Endothelial cell of umbilical vein (primary cell): ENCODE results near the gene P2RX2. TPM values are rescaled to one million over a fixed set of nuclear protein-coding genes. Genes with fewer than 3 reads are reported as not detected.

Source experiments
- BruUV-seq: library from RNA; stranded (reverse); fragments of 400-500 nt; replicated peaks from 2 replicates; lab custom pipeline; 2021; lab: Mats Ljungman, UMichigan
- CTCF ChIA-PET: fragments of 300-600, 350-600 bp; sonication (Branson Sonifier 250); formaldehyde crosslinking; loops from one replicate; lab custom pipeline; 2021; ENCODE audit warnings: antibody characterized with exemption, inconsistent platforms; lab: Charles Lee
- POLR2A ChIA-PET: fragments of 300-600, 350-600 bp; sonication (Branson Sonifier 250); formaldehyde crosslinking; loops from one replicate; lab custom pipeline; 2021; ENCODE audit warnings: antibody characterized with exemption, inconsistent platforms; lab: Charles Lee
- DNase-seq: peaks from one replicate; pipeline ENCODE4 v3.0.0-alpha.2; 2011; ENCODE audit warnings: low read depth, low spot score
- FAIRE-seq: peaks from 2 replicates; lab custom pipeline; 2011; peaks lifted over from hg19 to GRCh38; lab: Jason Lieb, UNC
- H2AFZ ChIP-seq: 2 replicates; pipeline ENCODE4 v1.6.0; 2012; ENCODE audit warnings: low read depth, low read length, control low read depth, inconsistent platforms
- H3K27ac ChIP-seq: 2 replicates; pipeline ENCODE4 v1.5.1; 2011; ENCODE audit warnings: low read depth, mild to moderate bottlenecking, control low read depth, low read length, moderate library complexity; ENCODE audit not compliant: insufficient read depth
- H3K27me3 ChIP-seq, 2 experiments: 2 replicates each; pipeline versions ENCODE4 v1.6.0 to v1.6.1; 2011; ENCODE audit warnings: low read length in 2 of 2, mixed read lengths in 1 of 2; ENCODE audit not compliant: control insufficient read depth in 2 of 2, insufficient read depth in 2 of 2
- H3K36me3 ChIP-seq, 2 experiments: 2 replicates in 1 of 2; 3 replicates in 1 of 2; pipeline ENCODE4 v1.5.1; 2011; ENCODE audit warnings: low read length in 2 of 2, mild to moderate bottlenecking in 1 of 2, moderate library complexity in 1 of 2; ENCODE audit not compliant: control insufficient read depth in 2 of 2, insufficient read depth in 2 of 2; ENCODE audit errors: extremely low read depth in 1 of 2
- H3K4me1 ChIP-seq: 3 replicates; pipeline ENCODE4 v1.5.1; 2011; ENCODE audit warnings: mild to moderate bottlenecking, low read length; ENCODE audit not compliant: control insufficient read depth, insufficient read depth; ENCODE audit errors: extremely low read depth
- H3K4me2 ChIP-seq: 2 replicates; pipeline ENCODE4 v1.6.1; 2011; ENCODE audit warnings: low read length, control low read depth, mixed read lengths; ENCODE audit not compliant: insufficient read depth
- H3K4me3 ChIP-seq, 3 experiments: fragments of 200-600 bp in 1 of 3; sonication (generic), shearing (Covaris generic) in 1 of 3; replicated peaks in 1 of 3; 2 replicates each; pipeline ENCODE4 v1.5.1; 2011 to 2016; ENCODE audit warnings: control low read depth in 3 of 3, low read length in 3 of 3, mild to moderate bottlenecking in 2 of 3, inconsistent platforms in 1 of 3, low read depth in 1 of 3, moderate library complexity in 1 of 3; ENCODE audit not compliant: insufficient read depth in 1 of 3
- H3K79me2 ChIP-seq: 2 replicates; pipeline ENCODE4 v1.6.0; 2012; ENCODE audit warnings: low read length, inconsistent platforms; ENCODE audit not compliant: control insufficient read depth, insufficient read depth
- H3K9ac ChIP-seq: replicated peaks from 2 replicates; pipeline ENCODE3; 2011; ENCODE audit warnings: low read length, control low read depth; ENCODE audit not compliant: insufficient read depth; ENCODE audit errors: extremely low read depth
- H3K9me1 ChIP-seq: replicated peaks from 3 replicates; pipeline ENCODE4 v1.6.0; 2011; ENCODE audit warnings: mild to moderate bottlenecking, low read length; ENCODE audit not compliant: control insufficient read depth, insufficient read depth; ENCODE audit errors: extremely low read depth
- H3K9me3 ChIP-seq: replicated peaks from 2 replicates; pipeline ENCODE4 v1.5.1; 2012; ENCODE audit warnings: low read length, inconsistent platforms; ENCODE audit not compliant: control insufficient read depth, insufficient read depth
- H4K20me1 ChIP-seq: replicated peaks from 2 replicates; pipeline ENCODE3; 2011; ENCODE audit warnings: mild to moderate bottlenecking, low read length; ENCODE audit not compliant: control insufficient read depth, insufficient read depth; ENCODE audit errors: extremely low read depth
- EZH2 ChIP-seq: IDR thresholded peaks from 2 replicates; pipeline ENCODE4 v1.6.1; 2012; ENCODE audit warnings: borderline replicate concordance, low read depth, mild to moderate bottlenecking, moderate library complexity, low read length, inconsistent platforms; ENCODE audit not compliant: severe bottlenecking
- GATA2 ChIP-seq: IDR thresholded peaks from 2 replicates; pipeline ENCODE4 v1.7.0; 2011; ENCODE audit warnings: low read depth, mild to moderate bottlenecking, moderate library complexity, mixed read lengths, low read length; ENCODE audit not compliant: insufficient read length, insufficient read depth
- POLR2AphosphoS5 ChIP-seq: IDR thresholded peaks from 2 replicates; pipeline ENCODE4 v1.6.1; 2012; ENCODE audit warnings: low read depth, mild to moderate bottlenecking, control low read depth, low read length, moderate library complexity; ENCODE audit not compliant: insufficient read depth
- dilution Hi-C: fragments of 300-500 bp; cut with MboI; formaldehyde crosslinking; loops from one replicate; pipeline ENCODE4 v1.15.0; 2019; ENCODE audit warnings: low sequenced_read_pairs; ENCODE audit not compliant: extremely low pct_ligation_motif_present
- intact Hi-C: fragments of 100-400 bp; cut with micrococcal nuclease; formaldehyde crosslinking; loops from one replicate; pipeline ENCODE4 v1.10.0; 2022
- polyA plus RNA-seq, 4 experiments: library from polyadenylated mRNA; depleted of rRNA in 3 of 4; stranded (reverse) in 3 of 4; unstranded in 1 of 4; fragments of >200 nt; gene quantifications; 2 replicates each; pipeline versions ENCODE4 v1.2.1 to v1.2.3, GENCODE V29; 2011 to 2012; ENCODE audit warnings: missing spikeins in 1 of 4
- total RNA-seq: library from RNA; stranded (reverse); gene quantifications from 2 replicates; pipeline ENCODE4 v1.2.3, GENCODE V29; 2021
- TF ChIP-seq, protein P1 (sequence below), 2 donors: IDR thresholded peaks; 1 replicate in 1 of 2; 2 replicates in 1 of 2; pipeline ENCODE4 v1.5.1; 2011; ENCODE audit warnings: low read length in 2 of 2, mild to moderate bottlenecking in 2 of 2, moderate library complexity in 2 of 2, control low read depth in 1 of 2, inconsistent platforms in 1 of 2, low read depth in 1 of 2; ENCODE audit not compliant: insufficient read depth in 1 of 2; ENCODE audit errors: extremely low read depth in 1 of 2

P2RX2 gene
- total and polyA plus RNA-seq, 2 donors (not counting 3 experiments of a cell fraction or from before 2014, with no cell fraction given): not detected

- no peaks in the 10 kb centered on the region for H3K9me1 ChIP-seq
- dilution Hi-C loops: no loop called here
- peak; percentile 67 for DNase-seq
- H3K9me3 ChIP-seq: no peaks in the 10 kb centered on the region
- no TSS peak for BruUV-seq
- H3K9ac ChIP-seq: peak overlapping the region; percentile 41
- H2AFZ ChIP-seq: peak overlapping the region; percentile 67
- ChIA-PET CTCF (interaction anchor here (1.0 to 7.3 kb wide), 3 partner anchors 10 to 38 kb away, joined by 4 to 102 read pairs (median 12); partner anchors contain the start of genes LRCOL1 and P2RX2), POLR2A (no interaction called here)
- FAIRE-seq: peak; percentile 70
- no peak for TF ChIP-seq POLR2AphosphoS5
- no peak for TF ChIP-seq GATA2
- TF ChIP-seq EZH2: no peak
- TF ChIP-seq, protein P1, sequence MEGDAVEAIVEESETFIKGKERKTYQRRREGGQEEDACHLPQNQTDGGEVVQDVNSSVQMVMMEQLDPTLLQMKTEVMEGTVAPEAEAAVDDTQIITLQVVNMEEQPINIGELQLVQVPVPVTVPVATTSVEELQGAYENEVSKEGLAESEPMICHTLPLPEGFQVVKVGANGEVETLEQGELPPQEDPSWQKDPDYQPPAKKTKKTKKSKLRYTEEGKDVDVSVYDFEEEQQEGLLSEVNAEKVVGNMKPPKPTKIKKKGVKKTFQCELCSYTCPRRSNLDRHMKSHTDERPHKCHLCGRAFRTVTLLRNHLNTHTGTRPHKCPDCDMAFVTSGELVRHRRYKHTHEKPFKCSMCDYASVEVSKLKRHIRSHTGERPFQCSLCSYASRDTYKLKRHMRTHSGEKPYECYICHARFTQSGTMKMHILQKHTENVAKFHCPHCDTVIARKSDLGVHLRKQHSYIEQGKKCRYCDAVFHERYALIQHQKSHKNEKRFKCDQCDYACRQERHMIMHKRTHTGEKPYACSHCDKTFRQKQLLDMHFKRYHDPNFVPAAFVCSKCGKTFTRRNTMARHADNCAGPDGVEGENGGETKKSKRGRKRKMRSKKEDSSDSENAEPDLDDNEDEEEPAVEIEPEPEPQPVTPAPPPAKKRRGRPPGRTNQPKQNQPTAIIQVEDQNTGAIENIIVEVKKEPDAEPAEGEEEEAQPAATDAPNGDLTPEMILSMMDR (IDR thresholded peaks at IDR 0.05; ENCODE audit: extremely low read depth in 1 of 2, insufficient read depth in 1 of 2, low read depth in 1 of 2, low read length in 2 of 2): peak; percentile 71 to 87
- H3K4me1 ChIP-seq: peaks cover 24% of the 10 kb centered on the region
- H3K4me3 ChIP-seq: peak overlapping the region in 2 of 3 experiments; percentile 26 to 51
- intact Hi-C loops: loop anchor here (1.0 to 2.0 kb wide), 3 partner anchors 15 to 86 kb away; partner anchors contain the start of genes POLE and PXMP2
- no peak overlapping the region for H3K27ac ChIP-seq
- peak overlapping the region; percentile 69 for H3K4me2 ChIP-seq
- H3K36me3 ChIP-seq: no peaks in the 10 kb centered on the region
- no peaks in the 10 kb centered on the region for H4K20me1 ChIP-seq
- H3K27me3 ChIP-seq: peaks cover 3 to 30% of the 10 kb centered on the region in 2 experiments
- no peaks in the 10 kb centered on the region for H3K79me2 ChIP-seq
Measured at GRCh38 chr12:132600048-132601032, 18.2 kb upstream of the P2RX2 start.
